ENCODE data around the gene SLC11A2. TPM values are rescaled to one million over a fixed set of nuclear protein-coding genes. Genes with fewer than 3 reads are reported as not detected.
A peak's percentile ranks its signal among the peaks of the same experiment; 100 is the strongest.

The SLC11A2 gene
- total and polyA plus RNA-seq, 2 of the 4 experiments (the other 2 are of a cell fraction), result 28.0 to 45.3 TPM

DNA sequence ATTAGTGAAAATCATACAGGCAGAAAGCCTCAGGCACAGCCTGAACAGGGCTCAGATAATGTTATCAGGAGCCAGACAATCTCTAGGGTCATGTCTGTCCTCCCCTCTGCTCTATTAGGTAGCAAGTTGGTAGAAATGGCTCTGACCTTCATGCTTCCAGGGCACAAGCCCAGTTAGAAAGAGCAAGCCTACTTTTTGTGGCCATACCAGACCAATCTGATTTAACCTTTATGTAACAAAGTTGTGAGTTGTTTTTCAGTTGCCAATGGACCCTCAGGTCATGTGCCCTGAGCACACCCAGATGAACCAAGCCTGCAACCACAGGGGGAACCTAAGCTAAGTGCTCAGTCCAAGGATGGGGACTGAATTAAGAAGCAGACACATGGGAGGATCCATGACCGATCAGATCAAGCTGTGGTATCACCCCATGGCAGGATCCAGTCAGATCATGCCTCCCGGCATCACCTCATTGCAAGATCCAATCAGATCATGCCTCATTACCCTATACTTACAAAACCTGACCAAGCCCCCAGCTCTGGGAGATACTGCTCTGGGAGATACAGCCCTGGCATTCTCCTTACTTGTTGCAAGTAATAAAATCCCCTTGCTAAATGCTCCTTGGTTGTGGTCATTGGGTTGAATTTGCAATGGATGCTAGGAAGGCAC, 92.6 kb downstream of the SLC11A2 start:
- no peak overlapping the region for H3K4me2 ChIP-seq (ENCODE audit: low read depth, low read length)
- dilution Hi-C loops (cut with HindIII; ENCODE audit: low sequenced_read_pairs, unreplicated experiment) (no loop called here), intact Hi-C loops (cut with micrococcal nuclease) (no loop called here), in situ Hi-C loops (cut with MboI; ENCODE audit: low sequenced_read_pairs) (no loop called here)
- peaks cover 6% of the 10 kb centered on the region; the same call in 1 of the 2 replicates for H3K9me1 ChIP-seq (ENCODE audit: insufficient read depth, low read length)
- peaks cover 14% of the 10 kb centered on the region for H3K4me1 ChIP-seq (ENCODE audit: control insufficient read depth, insufficient read depth, low read length)
- no peak overlapping the region for H2AFZ ChIP-seq (replicated peaks; ENCODE audit: low read length, poor library complexity)
- no TSS peak for BruUV-seq (replicated peaks)
- 0 out of 2 replicates have a peak overlapping the region, but pooled peaks have one; percentile 5 for H4K91ac ChIP-seq (ENCODE audit: insufficient read depth, low read depth, low read length)
- POLR2A ChIA-PET (ENCODE audit: unreplicated experiment), result no interaction called here
- H3K27me3 ChIP-seq (ENCODE audit: control insufficient read depth, insufficient read depth, low read length), result no peaks in the 10 kb centered on the region
- peak overlapping the region; percentile 30; the same call in 1 of the 2 replicates for H3K14ac ChIP-seq (replicated peaks; ENCODE audit: low read depth, low read length)
- no peak overlapping the region for H3K27ac ChIP-seq (ENCODE audit: insufficient read depth, low read length)
- peak overlapping the region; percentile 68 for H2BK20ac ChIP-seq (ENCODE audit: low read depth, low read length)
- H3K56ac ChIP-seq (ENCODE audit: extremely low read depth, insufficient read depth, low read length), result no peak overlapping the region
- no peaks in the 10 kb centered on the region for H4K20me1 ChIP-seq (ENCODE audit: insufficient read depth, low read length)
- H3K79me1 ChIP-seq (ENCODE audit: low read depth in 1 of 2, low read length in 2 of 2), result no peaks in the 10 kb centered on the region
- H4K8ac ChIP-seq (ENCODE audit: low read depth in 2 of 2, low read length in 2 of 2), result no peak overlapping the region
- no peak overlapping the region for H3K4me3 ChIP-seq (ENCODE audit: insufficient read depth, low read depth, low read length)
- TF ChIP-seq NFE2L2 (IDR thresholded peaks at IDR 0.05; ENCODE audit: low read depth, low read length), result no peak
- no peak for TF ChIP-seq CEBPB (IDR thresholded peaks at IDR 0.05; ENCODE audit: low read depth, low read length)
- TF ChIP-seq RAD21 (IDR thresholded peaks at IDR 0.05; ENCODE audit: low read length), result no peak
- no peak for TF ChIP-seq MAFK (IDR thresholded peaks at IDR 0.05; ENCODE audit: low read depth, low read length)
- TF ChIP-seq BHLHE40 (IDR thresholded peaks at IDR 0.05; ENCODE audit: low read depth, low read length), result no peak
- TF ChIP-seq, protein P1, sequence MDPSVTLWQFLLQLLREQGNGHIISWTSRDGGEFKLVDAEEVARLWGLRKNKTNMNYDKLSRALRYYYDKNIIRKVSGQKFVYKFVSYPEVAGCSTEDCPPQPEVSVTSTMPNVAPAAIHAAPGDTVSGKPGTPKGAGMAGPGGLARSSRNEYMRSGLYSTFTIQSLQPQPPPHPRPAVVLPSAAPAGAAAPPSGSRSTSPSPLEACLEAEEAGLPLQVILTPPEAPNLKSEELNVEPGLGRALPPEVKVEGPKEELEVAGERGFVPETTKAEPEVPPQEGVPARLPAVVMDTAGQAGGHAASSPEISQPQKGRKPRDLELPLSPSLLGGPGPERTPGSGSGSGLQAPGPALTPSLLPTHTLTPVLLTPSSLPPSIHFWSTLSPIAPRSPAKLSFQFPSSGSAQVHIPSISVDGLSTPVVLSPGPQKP (IDR thresholded peaks at IDR 0.05; ENCODE audit: borderline replicate concordance, low read depth, low read length), result no peak
- no peak for TF ChIP-seq CHD1 (IDR thresholded peaks at IDR 0.05; ENCODE audit: low read depth, low read length)
- no peak for TF ChIP-seq MXI1 (IDR thresholded peaks at IDR 0.05; ENCODE audit: borderline replicate concordance, low read depth, low read length)
- no peak for TF ChIP-seq POLR2A (IDR thresholded peaks at IDR 0.05; ENCODE audit: low read depth, low read length)
- no peak for TF ChIP-seq RFX5 (IDR thresholded peaks at IDR 0.05; ENCODE audit: low read depth, low read length)
- TF ChIP-seq, protein P2, sequence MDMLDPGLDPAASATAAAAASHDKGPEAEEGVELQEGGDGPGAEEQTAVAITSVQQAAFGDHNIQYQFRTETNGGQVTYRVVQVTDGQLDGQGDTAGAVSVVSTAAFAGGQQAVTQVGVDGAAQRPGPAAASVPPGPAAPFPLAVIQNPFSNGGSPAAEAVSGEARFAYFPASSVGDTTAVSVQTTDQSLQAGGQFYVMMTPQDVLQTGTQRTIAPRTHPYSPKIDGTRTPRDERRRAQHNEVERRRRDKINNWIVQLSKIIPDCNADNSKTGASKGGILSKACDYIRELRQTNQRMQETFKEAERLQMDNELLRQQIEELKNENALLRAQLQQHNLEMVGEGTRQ (IDR thresholded peaks at IDR 0.05; ENCODE audit: low read depth, low read length), result no peak
- TF ChIP-seq MAZ (IDR thresholded peaks at IDR 0.05; ENCODE audit: borderline replicate concordance, low read depth, low read length), result no peak
- no peak for TF ChIP-seq CTCF (conservative IDR thresholded peaks at IDR 0.05; ENCODE audit: low read depth, low read length)
- DNase-seq, result no peak
- peaks cover 6% of the 10 kb centered on the region; the same call in 1 of the 2 replicates for H3K9me3 ChIP-seq (ENCODE audit: control insufficient read depth, insufficient read depth, low read length)
- no peak for ATAC-seq (ENCODE audit: low read depth)
- no peak overlapping the region for H3K23ac ChIP-seq (ENCODE audit: low read depth, low read length)
- peak overlapping the region; percentile 33; the same call in 1 of the 2 replicates for H2BK120ac ChIP-seq (ENCODE audit: low read depth, low read length)
- H2AK5ac ChIP-seq (ENCODE audit: low read depth, low read length), result peak overlapping the region; percentile 47; the same call in 1 of the 2 replicates
- peak overlapping the region; percentile 2; the same call in 1 of the 2 replicates for H4K5ac ChIP-seq (ENCODE audit: low read depth, low read length)
- no peak overlapping the region for H2AK9ac ChIP-seq (replicated peaks; ENCODE audit: low read depth, low read length, poor library complexity)
- H2BK15ac ChIP-seq (ENCODE audit: low read depth, low read length), result peak overlapping the region; percentile 62; the same call in 1 of the 3 replicates
- H3K4ac ChIP-seq (ENCODE audit: low read depth, low read length), result peak overlapping the region; percentile 12
- WGBS, 2 experiments (ENCODE audit: extremely low coverage in 2 of 2, insufficient read length in 1 of 2), result no CpG with 5 or more reads among the region's 2 CpGs
- H3K36me3 ChIP-seq (ENCODE audit: control insufficient read depth, insufficient read depth, low read length), result 0 out of 2 replicates have a peak, but pooled peaks cover 2% of the 10 kb centered on the region
- CTCF ChIA-PET, result no interaction called here
- no peak overlapping the region for H2BK5ac ChIP-seq (ENCODE audit: low read depth, low read length, poor library complexity, severe bottlenecking)
- H3K18ac ChIP-seq (ENCODE audit: low read depth, low read length), result peak overlapping the region; percentile 46; the same call in 1 of the 2 replicates
- H3K9ac ChIP-seq (ENCODE audit: low read depth, low read length), result no peak overlapping the region
